ENCODE measurements around the gene PCNA. TPM values are rescaled to one million over a fixed set of nuclear protein-coding genes. Genes with fewer than 3 reads are reported as not detected.
A peak's percentile ranks its signal among the peaks of the same experiment; 100 is the strongest.

PCNA gene
- total RNA-seq, 1 donor from 2014 or later, result 87.5 TPM

GRCh38 chr20:5119143-5119434 is 669 bp downstream of the PCNA start:
- H3K9me3 Mint-ChIP-seq, result no peaks in the 10 kb centered on the region
- H3K4me1 Mint-ChIP-seq, result peaks cover 41% of the 10 kb centered on the region
- H3K36me3 Mint-ChIP-seq, result peaks cover 17% of the 10 kb centered on the region
- peak overlapping the region; percentile 86 for H3K27ac Mint-ChIP-seq
- no peak for TF ChIP-seq CTCF (IDR thresholded peaks at IDR 0.05; ENCODE audit: unreplicated experiment)
- peak overlapping the region; percentile 86 for H3K4me3 Mint-ChIP-seq
- DNase-seq (ENCODE audit: low spot score in 2 of 2, unreplicated experiment in 2 of 2), result no peak
- no peaks in the 10 kb centered on the region for H3K27me3 Mint-ChIP-seq (ENCODE audit: low read depth)

GRCh38 chr20:5118220-5119142 is 1.3 kb downstream of the PCNA start:
- Mint-ChIP-seq H3K36me3 (peaks cover 17% of the 10 kb centered on the region), H3K4me3 (peak overlapping the region; percentile 86), H3K4me1 (peaks cover 45% of the 10 kb centered on the region), H3K27ac (peak overlapping the region; percentile 86), H3K9me3 (no peaks in the 10 kb centered on the region), H3K27me3 (ENCODE audit: low read depth) (no peaks in the 10 kb centered on the region)
- no peak for DNase-seq (ENCODE audit: low spot score in 2 of 2, unreplicated experiment in 2 of 2)
- TF ChIP-seq CTCF (IDR thresholded peaks at IDR 0.05; ENCODE audit: unreplicated experiment), result no peak

GRCh38 chr20:5116875-5117274 is 2.9 kb downstream of the PCNA start:
- Mint-ChIP-seq H3K36me3 (peaks cover 17% of the 10 kb centered on the region), H3K4me3 (no peak overlapping the region), H3K4me1 (peaks cover 43% of the 10 kb centered on the region), H3K27me3 (ENCODE audit: low read depth) (no peaks in the 10 kb centered on the region), H3K9me3 (no peaks in the 10 kb centered on the region), H3K27ac (no peak overlapping the region)
- DNase-seq (ENCODE audit: low spot score in 2 of 2, unreplicated experiment in 2 of 2), result no peak
- TF ChIP-seq CTCF (IDR thresholded peaks at IDR 0.05; ENCODE audit: unreplicated experiment), result no peak

GRCh38 chr20:5114403-5114802 is 5.4 kb downstream of the PCNA start:
- Mint-ChIP-seq H3K27ac (peak overlapping the region; percentile 68), H3K9me3 (no peaks in the 10 kb centered on the region), H3K4me1 (peaks cover 30% of the 10 kb centered on the region), H3K4me3 (peak overlapping the region; percentile 84), H3K36me3 (peaks cover 22% of the 10 kb centered on the region), H3K27me3 (ENCODE audit: low read depth) (no peaks in the 10 kb centered on the region)
- TF ChIP-seq CTCF (IDR thresholded peaks at IDR 0.05; ENCODE audit: unreplicated experiment), result no peak
- DNase-seq (ENCODE audit: low spot score in 2 of 2, unreplicated experiment in 2 of 2), result no peak

GRCh38 chr20:5113615-5113986 is 6.2 kb downstream of the PCNA start:
- Mint-ChIP-seq H3K4me3 (peak overlapping the region; percentile 84), H3K27me3 (ENCODE audit: low read depth) (no peaks in the 10 kb centered on the region), H3K36me3 (peaks cover 28% of the 10 kb centered on the region), H3K27ac (peak overlapping the region; percentile 94), H3K4me1 (peaks cover 25% of the 10 kb centered on the region), H3K9me3 (no peaks in the 10 kb centered on the region)
- no peak for TF ChIP-seq CTCF (IDR thresholded peaks at IDR 0.05; ENCODE audit: unreplicated experiment)
- no peak for DNase-seq (ENCODE audit: low spot score in 2 of 2, unreplicated experiment in 2 of 2)

All from mesothelial cell of epicardium (in vitro differentiated cells).